Lower leg skin (tissue), 4 donors: ENCODE measurements around the gene CAPN15. TPM values are rescaled to one million over a fixed set of nuclear protein-coding genes. Genes with fewer than 3 reads are reported as not detected.
"Not testable (repeated sequence)": the region's sequence is repeated elsewhere in the genome, so short reads cannot be mapped to it uniquely, and the experiment has no call there.

Source experiments
- DNase-seq, 2 donors: peaks; one replicate each; pipeline ENCODE4 v3.0.0-alpha.2; 2019; ENCODE audit warnings: low spot score in 2 of 2
- H3K4me3 ChIP-seq: fragments of 200-600 bp; sonication (generic); 2 replicates; pipeline ENCODE4 v1.5.1; 2017; ENCODE audit warnings: mild to moderate bottlenecking, low read depth; ENCODE audit not compliant: poor library complexity, severe bottlenecking
- POLR2A ChIP-seq, 2 donors: fragments of 450-650 bp; IDR thresholded peaks; one replicate each; pipeline ENCODE4 v1.6.1; 2016 to 2017; ENCODE audit warnings: antibody characterized with exemption in 2 of 2, mild to moderate bottlenecking in 1 of 2, moderate library complexity in 1 of 2
- WGBS, 2 donors: methylation state at CpG; one replicate each; pipeline ENCODE4 v1.1.5; 2018; 5-methylcytosine and 5-hydroxymethylcytosine counted together
- intact Hi-C: fragments of 100-400 bp; cut with DNase I; formaldehyde crosslinking; loops from one replicate; pipeline ENCODE4 v1.15.0; 2023; ENCODE audit warnings: low total_unique reads
- total RNA-seq, 4 donors: library from RNA; depleted of rRNA; stranded (reverse); fragments of >200 nt; gene quantifications; one replicate each; pipeline ENCODE4 v1.1.0, GENCODE V29; 2016
- TF ChIP-seq, protein P1 (sequence below), 3 donors: fragments of 450-650 bp; IDR thresholded peaks; one replicate each; pipeline ENCODE4 v1.5.1; 2016; ENCODE audit warnings: antibody characterized with exemption in 3 of 3, mild to moderate bottlenecking in 3 of 3, moderate library complexity in 2 of 3

The CAPN15 gene
- total RNA-seq, 4 donors from 2014 or later = 80.8 to 95.5 (median 84.6) TPM

- no peak for TF ChIP-seq POLR2A (IDR thresholded peaks at IDR 0.05)
- 93 to 95% methylated on average over 10 of the region's 10 CpGs for WGBS, 2 donors
- no peak overlapping the region for H3K4me3 ChIP-seq
- DNase-seq = no peak
- intact Hi-C loops = no loop called here
These were observed 36.7 kb upstream of the CAPN15 start for GRCh38 chr16:490768-491167.

DNA sequence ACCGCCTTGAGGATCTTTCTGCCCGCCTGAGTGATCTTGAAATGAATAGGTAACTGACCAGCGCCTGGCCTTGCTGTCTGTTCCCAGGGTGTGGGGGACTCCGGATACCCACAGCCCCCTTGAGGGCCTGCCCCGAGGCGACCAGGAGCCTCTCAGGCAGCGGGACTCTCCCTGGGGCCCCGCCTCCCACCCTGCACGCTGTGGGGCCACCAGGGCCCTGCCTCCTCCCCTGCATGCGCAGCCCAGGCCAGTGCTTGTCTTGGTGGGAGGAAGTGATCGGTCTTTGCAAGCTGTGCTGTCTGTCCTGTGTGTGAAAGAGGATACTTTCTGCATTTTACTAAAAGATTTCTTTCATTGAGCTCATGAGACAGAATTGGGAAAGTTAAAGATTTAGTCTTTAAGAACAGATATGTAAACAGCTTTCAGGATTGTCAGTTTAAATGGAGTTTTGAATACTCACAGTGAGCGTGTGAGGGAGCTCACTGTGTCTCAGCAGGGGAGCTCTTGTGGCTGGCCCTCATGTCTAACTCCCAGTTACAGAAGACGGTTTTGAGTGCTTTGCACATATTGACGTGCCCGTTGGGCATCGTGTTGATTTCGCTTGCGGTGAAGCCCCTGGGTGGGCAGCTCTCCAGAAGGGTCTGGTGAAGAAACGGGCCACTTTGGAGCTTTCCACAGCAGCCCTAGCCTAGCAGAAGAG, 36.1 kb upstream of the CAPN15 start:
- intact Hi-C loops = no loop called here
- TF ChIP-seq, protein P1, sequence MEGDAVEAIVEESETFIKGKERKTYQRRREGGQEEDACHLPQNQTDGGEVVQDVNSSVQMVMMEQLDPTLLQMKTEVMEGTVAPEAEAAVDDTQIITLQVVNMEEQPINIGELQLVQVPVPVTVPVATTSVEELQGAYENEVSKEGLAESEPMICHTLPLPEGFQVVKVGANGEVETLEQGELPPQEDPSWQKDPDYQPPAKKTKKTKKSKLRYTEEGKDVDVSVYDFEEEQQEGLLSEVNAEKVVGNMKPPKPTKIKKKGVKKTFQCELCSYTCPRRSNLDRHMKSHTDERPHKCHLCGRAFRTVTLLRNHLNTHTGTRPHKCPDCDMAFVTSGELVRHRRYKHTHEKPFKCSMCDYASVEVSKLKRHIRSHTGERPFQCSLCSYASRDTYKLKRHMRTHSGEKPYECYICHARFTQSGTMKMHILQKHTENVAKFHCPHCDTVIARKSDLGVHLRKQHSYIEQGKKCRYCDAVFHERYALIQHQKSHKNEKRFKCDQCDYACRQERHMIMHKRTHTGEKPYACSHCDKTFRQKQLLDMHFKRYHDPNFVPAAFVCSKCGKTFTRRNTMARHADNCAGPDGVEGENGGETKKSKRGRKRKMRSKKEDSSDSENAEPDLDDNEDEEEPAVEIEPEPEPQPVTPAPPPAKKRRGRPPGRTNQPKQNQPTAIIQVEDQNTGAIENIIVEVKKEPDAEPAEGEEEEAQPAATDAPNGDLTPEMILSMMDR (IDR thresholded peaks at IDR 0.05) = no peak
- TF ChIP-seq POLR2A (IDR thresholded peaks at IDR 0.05) = no peak
- no peak overlapping the region for H3K4me3 ChIP-seq
- WGBS, 2 donors = 88% methylated on average over 19 of the region's 19 CpGs
- no peak for DNase-seq

GRCh38 chr16:492211-492875, 35.2 kb upstream of the CAPN15 start:
- intact Hi-C loops = no loop called here
- TF ChIP-seq POLR2A (IDR thresholded peaks at IDR 0.05) = no peak
- TF ChIP-seq, protein P1 (IDR thresholded peaks at IDR 0.05) = no peak
- no peak for DNase-seq
- 96% methylated on average over 24 to 30 of the region's 30 CpGs for WGBS, 2 donors
- H3K4me3 ChIP-seq = no peak overlapping the region

- intact Hi-C loops, H3K4me3 ChIP-seq: not testable (repeated sequence)
- DNase-seq = peak in 1 of 2 donors; percentile 89
- 82 to 85% methylated on average over 15 of the region's 15 CpGs for WGBS, 2 donors
These were observed 32.8 kb upstream of the CAPN15 start for GRCh38 chr16:494676-495075.

GRCh38 chr16:495127-495748, 32.3 kb upstream of the CAPN15 start:
- WGBS, 2 donors = 76 to 82% methylated on average over 9 to 11 of the region's 11 CpGs

DNA sequence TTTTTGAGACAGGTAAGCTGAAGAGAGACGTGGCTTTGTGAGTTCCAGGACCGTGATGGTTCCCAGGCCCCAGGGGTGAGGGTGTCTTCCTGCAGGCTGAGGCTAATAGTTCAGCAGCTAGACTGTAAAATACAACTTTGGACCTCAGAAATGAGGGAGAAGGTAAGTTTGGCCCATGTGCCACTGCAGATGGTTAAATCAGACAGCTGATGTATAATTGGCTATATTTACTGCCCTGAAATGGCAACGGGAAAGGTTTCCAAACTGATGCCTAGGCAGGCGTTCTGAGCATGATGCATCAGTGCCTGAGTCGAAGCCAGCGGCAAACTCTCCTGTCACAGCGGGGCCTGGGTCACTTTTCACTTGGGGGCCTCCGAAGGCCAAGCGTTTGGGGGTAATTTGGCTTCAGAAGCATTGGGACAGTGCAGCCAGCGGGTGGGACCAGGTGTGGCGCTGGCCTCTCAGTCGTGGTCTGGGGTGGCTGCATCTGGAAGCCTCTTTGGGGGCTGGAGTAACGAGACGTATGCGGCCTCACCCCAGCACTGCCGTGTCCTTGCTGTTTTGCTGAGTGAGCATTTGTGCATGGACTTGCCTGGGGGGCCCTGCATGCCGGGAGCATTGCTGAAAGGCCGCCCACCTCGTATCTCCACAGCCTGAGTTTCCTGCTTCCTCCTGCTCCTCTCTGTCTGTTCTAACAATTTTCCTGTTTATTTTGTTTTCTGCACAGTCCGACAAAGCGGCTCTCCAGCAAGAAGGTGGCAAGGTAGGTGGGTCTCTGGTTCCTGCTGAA, 31.2 kb upstream of the CAPN15 start:
- 86% methylated on average over 21 of the region's 21 CpGs for WGBS, 2 donors
- DNase-seq = no peak
- intact Hi-C loops = no loop called here
- no peak overlapping the region for H3K4me3 ChIP-seq
- TF ChIP-seq, protein P1 (IDR thresholded peaks at IDR 0.05) = no peak
- no peak for TF ChIP-seq POLR2A (IDR thresholded peaks at IDR 0.05)

More at GRCh38 chr16:495127-495748, 32.3 kb upstream of the CAPN15 start:
- H3K4me3 ChIP-seq = no peak overlapping the region
- no peak for TF ChIP-seq POLR2A (IDR thresholded peaks at IDR 0.05)
- TF ChIP-seq, protein P1 (IDR thresholded peaks at IDR 0.05) = no peak
- no peak for DNase-seq
- intact Hi-C loops = no loop called here
